ENCODE data around the gene KRT12.
"Not testable (repeated sequence)": the region's sequence is repeated elsewhere in the genome, so short reads cannot be mapped to it uniquely, and the experiment has no call there.

KRT12 gene

DNA sequence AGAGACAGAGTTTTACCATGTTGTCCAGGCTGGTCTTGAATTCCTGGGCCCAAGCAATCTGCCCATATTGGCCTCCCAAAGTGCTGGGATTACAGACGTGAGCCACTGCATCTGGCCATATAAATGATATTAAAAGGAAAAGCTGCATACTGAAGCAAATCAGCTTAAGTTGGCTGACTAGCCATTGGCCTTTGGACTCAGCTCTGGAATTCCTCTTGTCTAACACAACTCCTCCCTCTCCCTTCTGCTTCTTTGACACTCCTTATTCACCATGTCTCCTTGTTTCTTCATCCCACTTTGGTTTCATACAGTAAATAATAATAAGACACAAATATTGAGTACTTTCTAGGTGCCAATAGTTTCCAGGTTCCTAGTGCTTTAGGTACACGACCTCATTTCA is 7.5 kb downstream of the KRT12 start:
- no peak for DNase-seq (ENCODE audit: low read depth)
- no peak overlapping the region for H3K4me3 ChIP-seq (ENCODE audit: low read depth, low read length)
- TF ChIP-seq, protein P1, sequence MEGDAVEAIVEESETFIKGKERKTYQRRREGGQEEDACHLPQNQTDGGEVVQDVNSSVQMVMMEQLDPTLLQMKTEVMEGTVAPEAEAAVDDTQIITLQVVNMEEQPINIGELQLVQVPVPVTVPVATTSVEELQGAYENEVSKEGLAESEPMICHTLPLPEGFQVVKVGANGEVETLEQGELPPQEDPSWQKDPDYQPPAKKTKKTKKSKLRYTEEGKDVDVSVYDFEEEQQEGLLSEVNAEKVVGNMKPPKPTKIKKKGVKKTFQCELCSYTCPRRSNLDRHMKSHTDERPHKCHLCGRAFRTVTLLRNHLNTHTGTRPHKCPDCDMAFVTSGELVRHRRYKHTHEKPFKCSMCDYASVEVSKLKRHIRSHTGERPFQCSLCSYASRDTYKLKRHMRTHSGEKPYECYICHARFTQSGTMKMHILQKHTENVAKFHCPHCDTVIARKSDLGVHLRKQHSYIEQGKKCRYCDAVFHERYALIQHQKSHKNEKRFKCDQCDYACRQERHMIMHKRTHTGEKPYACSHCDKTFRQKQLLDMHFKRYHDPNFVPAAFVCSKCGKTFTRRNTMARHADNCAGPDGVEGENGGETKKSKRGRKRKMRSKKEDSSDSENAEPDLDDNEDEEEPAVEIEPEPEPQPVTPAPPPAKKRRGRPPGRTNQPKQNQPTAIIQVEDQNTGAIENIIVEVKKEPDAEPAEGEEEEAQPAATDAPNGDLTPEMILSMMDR (conservative IDR thresholded peaks at IDR 0.05; ENCODE audit: low read depth, low read length) = no peak

DNA sequence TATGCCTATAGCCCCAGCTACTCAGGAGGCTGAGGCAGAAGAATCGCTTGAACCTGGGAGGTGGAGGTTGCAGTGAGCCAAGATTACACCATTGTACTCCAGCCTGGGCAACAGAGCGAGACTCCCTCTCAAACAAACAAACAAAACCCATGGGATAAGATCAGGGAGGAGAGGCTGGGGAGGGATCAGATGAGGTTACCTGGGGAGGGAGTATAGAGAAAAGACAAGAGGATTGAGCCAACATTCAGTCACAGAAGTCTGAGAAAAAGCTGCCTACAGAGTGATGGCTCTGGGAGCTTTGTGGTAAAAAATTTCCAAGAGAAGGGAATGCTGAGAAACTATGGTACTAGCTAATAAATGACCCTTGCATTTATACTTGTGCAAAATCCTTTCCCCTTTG is 8.4 kb downstream of the KRT12 start:
- not testable (repeated sequence) for DNase-seq (ENCODE audit: low read depth); H3K4me3 ChIP-seq (ENCODE audit: low read depth, low read length)

DNA sequence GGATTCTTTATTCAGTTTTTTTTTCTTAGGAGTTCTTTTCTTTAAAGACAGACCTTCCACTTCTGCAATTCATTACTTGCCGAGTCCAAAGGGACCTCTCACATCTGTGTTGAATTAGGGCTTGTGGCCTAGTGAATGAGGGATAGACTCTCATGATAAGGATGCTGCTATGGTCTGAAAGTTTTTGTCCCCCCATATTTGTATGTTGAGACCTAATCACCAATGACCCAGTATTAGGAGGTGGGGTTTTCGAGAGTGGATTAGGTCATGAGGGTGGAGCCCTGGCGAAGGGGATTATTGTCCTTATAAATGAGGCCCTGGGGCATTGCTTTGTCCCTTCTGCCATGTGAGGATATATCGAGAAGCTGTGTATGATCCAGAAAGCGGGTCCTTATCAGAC is 9.5 kb downstream of the KRT12 start:
- TF ChIP-seq, protein P1 (conservative IDR thresholded peaks at IDR 0.05; ENCODE audit: low read depth, low read length) = no peak
- DNase-seq (ENCODE audit: low read depth) = peak; percentile 31
- no peak overlapping the region for H3K4me3 ChIP-seq (ENCODE audit: low read depth, low read length)

DNA sequence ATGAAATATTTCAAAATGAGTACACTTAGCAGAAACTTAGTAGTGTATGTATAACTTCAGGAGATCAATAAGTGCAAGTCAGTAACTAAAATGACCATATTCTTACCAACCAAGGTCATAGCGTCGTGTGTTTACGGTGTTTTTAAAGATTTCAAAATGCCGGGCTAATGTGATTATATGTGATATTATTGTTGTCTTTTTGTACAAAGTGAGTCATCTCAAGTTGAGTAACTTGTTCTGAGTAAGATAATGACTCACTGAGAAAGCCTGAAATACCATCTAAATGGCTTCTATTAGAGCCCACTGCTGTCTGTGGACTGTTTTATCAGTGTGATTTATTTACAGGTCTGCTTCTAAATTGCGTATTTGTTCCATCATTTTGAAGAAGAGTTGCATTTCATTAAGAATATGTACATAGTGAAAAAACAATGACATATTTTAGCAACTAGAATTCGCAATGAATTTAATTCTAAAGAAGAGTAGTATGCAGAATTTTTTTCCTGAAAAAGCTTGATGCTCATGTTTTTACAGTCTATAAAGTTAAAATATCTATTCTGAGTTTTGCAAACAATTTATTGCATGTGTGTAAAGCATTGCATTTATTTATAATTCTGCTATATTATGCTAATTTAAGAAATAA is 12.7 kb downstream of the KRT12 start:
- DNase-seq (ENCODE audit: low read depth) = peak; percentile 90
- no peak overlapping the region for H3K4me3 ChIP-seq (ENCODE audit: low read depth, low read length)
- TF ChIP-seq, protein P1 (conservative IDR thresholded peaks at IDR 0.05; ENCODE audit: low read depth, low read length) = no peak

DNA sequence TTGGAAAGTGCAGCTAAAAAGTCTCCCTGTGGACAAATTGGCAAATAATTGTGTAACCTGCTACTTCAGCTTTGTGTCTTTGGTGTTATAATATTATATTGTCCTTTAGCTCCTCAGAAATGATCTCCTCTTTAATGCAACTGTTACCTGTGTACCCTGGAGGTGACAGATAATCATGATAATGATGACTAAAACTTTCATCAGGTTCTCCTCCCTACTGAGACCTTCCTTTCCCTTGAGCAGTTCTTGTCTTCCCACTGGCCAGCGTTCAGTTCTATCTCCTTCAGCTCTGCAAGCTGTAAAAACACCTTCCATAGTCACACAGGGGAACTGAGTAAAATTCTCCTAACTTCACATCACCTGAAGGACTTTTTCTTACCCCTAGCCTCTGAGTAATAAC is 14.7 kb downstream of the KRT12 start:
- no peak overlapping the region for H3K4me3 ChIP-seq (ENCODE audit: low read depth, low read length)
- DNase-seq (ENCODE audit: low read depth) = no peak
- TF ChIP-seq, protein P1 (conservative IDR thresholded peaks at IDR 0.05; ENCODE audit: low read depth, low read length) = no peak

DNA sequence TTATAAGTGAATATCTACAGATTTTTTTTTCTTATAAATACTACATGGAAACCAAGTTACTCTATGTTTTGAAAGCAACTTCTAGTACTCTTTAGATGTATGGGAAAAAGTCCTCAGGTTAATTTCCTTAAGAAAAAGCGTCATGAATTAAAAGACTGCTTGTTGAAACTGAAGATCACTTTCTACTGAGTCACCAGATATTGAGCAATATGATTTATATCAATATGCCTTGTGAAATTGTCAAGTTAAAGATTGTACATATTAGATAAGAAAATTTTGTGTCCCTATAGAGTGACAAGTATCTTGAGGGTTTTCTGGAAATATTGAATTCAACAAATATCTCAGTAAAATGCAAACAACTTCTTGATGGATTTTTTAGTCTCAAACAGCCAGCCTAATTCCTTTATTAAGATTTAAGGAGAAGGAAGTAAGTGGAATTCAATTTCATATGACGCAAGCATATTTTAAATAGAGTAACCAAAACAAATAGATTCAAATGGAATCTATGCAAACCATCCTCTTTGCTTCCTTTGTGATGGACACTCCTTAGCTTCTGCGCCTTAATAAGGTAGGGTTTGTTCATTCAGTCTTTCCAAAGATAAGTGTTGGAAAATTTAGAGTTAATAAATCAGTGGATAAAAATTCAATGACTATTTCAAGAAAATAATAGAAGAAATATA is 16.6 kb downstream of the KRT12 start:
- TF ChIP-seq, protein P1 (conservative IDR thresholded peaks at IDR 0.05; ENCODE audit: low read depth, low read length) = no peak
- DNase-seq (ENCODE audit: low read depth) = peak; percentile 71
- H3K4me3 ChIP-seq (ENCODE audit: low read depth, low read length) = no peak overlapping the region

DNA sequence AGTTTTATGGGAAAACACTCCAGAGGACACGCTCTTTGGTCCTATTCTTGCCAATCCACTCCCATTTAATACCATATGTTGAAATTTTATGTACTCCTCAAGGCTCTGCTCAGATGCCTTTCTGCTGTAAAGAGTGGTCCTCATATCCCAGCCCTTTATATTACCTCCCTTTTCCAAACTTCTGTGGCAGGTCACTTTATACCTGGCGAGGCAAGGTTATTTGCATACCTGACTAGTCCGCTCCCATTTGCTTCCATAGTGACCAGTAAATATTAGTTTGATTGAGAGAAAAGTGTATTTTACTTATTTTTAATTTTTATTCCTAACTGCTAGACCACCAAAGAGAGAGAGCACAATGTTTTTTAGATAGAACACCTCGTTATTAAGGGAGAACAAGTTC is 17.3 kb downstream of the KRT12 start:
- H3K4me3 ChIP-seq (ENCODE audit: low read depth, low read length) = no peak overlapping the region
- no peak for DNase-seq (ENCODE audit: low read depth)
- TF ChIP-seq, protein P1 (conservative IDR thresholded peaks at IDR 0.05; ENCODE audit: low read depth, low read length) = no peak

Measured in choroid plexus epithelial cell (primary cell).